RPMI8226 (cell line): Measurements from ENCODE around the gene LRRC8D.
"Not testable (repeated sequence)": the region's sequence is repeated elsewhere in the genome, so short reads cannot be mapped to it uniquely, and the experiment has no call there.

Experiments used
- DNase-seq: peaks from one replicate; pipeline ENCODE4 v3.0.0-alpha.2; 2015

Gene LRRC8D

DNA sequence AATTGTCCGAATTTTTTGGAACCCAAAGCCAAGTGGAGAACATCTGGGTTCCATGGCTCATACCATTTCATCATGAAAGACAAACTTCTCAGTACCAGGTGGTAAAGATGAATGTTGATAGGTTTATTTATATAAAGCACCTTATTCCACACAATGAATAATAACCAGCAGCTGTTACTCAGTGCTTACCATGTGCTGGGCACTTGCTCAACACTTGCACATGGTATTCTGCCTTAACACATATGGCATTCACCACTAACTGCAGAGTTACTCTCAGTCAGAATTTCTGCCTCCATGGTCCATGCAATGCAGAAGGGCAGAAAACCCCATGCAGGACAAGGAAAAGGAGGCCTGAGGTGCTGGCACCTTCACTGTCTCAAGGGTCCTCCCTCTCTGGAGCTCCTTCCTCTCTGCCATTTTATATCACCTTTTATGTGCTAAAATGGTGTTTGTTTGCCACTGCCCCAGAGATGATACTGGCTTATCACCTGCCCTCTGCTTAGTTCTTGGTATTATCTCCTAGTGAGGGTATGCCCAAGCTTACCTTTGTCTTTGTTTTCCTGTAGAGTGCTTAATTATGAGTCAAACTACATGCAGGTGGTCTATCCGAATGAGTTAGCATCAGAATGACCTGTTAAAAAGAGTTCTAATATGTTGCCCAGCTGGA, 97.4 kb downstream of the LRRC8D start:
- DNase-seq = no peak

DNA sequence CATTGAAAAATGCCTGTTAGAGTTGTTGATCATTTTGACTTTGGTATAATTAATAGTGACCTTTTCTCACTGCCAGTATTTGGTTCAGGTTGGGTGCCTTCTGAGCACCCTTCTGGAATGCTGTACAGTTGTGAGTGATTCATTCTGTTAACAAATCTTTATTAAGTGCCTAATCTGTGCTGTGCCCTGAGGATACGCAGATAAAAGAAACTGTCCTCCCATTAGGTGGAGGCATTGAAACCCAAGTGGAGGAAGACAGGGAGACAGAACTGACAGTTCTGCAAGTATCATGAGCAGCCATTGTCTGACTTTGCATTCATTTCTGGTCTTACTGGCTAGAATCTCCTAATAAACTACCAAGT, 97.9 kb downstream of the LRRC8D start:
- DNase-seq = no peak

- DNase-seq = no peak
Measured at GRCh38 chr1:89919174-89919573, 98.3 kb downstream of the LRRC8D start.

GRCh38 chr1:89922911-89923310, 102.1 kb downstream of the LRRC8D start:
- no peak for DNase-seq

- no peak for DNase-seq
Measured at GRCh38 chr1:89923517-89923916, 102.7 kb downstream of the LRRC8D start.

DNA sequence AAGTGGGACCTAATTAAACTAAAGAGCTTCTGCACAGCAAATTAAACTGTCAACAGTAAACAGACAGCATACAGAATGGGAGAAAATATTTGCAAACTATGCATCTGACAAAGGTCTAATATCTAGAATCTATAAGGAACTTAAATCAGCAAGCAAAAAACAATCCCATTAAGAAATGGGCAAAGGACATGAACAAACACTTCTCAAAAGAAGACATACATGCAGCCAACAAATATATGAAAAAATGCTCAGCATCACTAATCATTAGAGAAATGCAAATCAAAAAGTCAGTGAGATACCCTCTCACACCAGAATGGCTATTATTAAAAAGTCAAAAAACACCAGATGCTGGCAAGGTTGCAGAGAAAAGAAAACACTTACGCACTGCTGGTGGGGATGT, 103.2 kb downstream of the LRRC8D start:
- not testable (repeated sequence) for DNase-seq

DNA sequence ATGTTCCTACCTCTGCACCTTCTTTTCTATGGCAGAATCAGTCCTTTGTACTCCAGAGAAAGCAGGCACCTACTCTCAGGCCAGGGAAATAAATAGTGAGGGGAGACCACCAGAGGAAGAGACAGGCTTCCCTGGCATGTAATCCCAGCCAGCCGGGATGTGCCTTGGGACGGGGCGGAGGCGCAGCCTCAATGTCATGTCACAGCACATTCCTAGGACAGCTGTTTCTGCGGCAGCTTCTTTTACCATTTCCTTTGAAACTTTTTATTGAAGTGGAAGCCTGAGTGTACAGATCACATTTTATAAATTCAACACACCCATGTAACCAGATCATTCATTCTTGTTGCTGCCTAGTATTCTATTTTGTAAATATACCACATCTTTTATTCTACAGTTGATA, 106.2 kb downstream of the LRRC8D start:
- no peak for DNase-seq

DNA sequence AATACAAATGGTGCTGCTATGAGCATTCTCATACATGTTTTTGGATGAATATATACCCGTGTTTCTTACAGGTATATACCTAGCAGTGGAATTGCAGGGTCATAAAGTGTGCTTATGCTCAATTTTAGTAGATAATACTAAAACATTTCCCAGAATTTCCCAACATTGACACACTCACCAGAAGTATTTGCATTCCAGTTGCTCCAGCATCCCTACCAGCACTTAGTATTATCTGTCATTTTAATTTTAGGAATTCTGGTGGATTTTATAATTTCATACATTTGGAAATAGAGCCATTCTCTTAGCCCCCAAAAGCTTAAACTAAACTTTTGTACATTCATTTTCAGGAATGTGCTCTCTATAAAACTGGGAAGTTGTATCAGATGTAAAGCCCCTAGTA, 106.6 kb downstream of the LRRC8D start:
- no peak for DNase-seq

GRCh38 chr1:89928506-89928905, 107.7 kb downstream of the LRRC8D start:
- no peak for DNase-seq

GRCh38 chr1:89929467-89930063, 108.7 kb downstream of the LRRC8D start:
- no peak for DNase-seq

GRCh38 chr1:89930579-89930978, 109.7 kb downstream of the LRRC8D start:
- DNase-seq = no peak

- no peak for DNase-seq
Measured at GRCh38 chr1:89931964-89932363, 111.1 kb downstream of the LRRC8D start.

- DNase-seq = no peak
Measured at GRCh38 chr1:89932598-89933364, 111.9 kb downstream of the LRRC8D start.

- DNase-seq = no peak
Measured at GRCh38 chr1:89934461-89934860, 113.6 kb downstream of the LRRC8D start.

DNA sequence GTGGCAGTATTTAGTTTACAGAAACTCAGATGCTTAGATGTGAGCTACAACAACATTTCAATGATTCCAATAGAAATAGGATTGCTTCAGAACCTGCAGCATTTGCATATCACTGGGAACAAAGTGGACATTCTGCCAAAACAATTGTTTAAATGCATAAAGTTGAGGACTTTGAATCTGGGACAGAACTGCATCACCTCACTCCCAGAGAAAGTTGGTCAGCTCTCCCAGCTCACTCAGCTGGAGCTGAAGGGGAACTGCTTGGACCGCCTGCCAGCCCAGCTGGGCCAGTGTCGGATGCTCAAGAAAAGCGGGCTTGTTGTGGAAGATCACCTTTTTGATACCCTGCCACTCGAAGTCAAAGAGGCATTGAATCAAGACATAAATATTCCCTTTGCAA, 114.4 kb downstream of the LRRC8D start:
- no peak for DNase-seq

GRCh38 chr1:89936694-89937093, 115.9 kb downstream of the LRRC8D start:
- DNase-seq = no peak

DNA sequence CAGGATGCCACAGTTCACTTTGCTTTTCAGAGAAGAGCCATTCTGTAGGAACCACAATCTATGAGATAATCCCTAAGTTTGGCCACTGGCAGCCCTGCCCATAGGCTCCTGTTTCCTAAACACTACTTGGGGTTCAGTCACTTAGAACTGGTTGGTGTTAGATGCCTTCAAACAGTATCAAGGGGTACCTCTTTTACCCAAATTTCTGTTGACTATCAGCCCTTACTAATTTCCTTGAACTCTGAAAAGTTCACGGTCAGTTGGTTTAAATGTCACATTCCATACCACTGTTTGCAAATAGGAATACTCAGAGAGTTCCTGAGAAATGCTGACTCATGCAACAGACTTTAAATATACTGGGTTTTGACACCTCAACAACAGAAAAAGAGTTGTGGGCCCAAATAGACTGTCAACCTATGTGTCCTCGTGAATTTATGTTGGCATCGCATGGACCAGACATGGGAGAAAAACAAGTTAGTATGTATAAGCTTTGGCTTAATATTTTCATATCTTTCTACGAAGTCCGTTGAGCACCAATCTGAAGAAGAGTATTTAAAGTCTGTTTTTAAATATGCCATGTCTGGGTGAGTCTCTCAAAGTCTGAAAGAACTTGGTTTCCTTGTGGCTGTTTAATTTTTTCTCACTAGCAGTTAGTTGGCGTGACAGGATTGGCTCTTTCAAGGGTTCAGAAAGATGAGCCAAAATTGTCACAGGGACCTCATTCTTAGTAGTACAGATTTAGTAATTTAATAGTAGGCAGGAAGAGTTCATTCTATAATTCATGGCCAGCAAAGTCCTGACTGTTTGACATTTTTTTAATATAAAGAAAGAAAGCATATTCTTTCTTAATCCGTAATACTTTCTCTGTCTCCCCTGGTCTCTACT, 117.6 kb downstream of the LRRC8D start:
- DNase-seq = no peak

GRCh38 chr1:89939059-89939570, 118.3 kb downstream of the LRRC8D start:
- no peak for DNase-seq

DNA sequence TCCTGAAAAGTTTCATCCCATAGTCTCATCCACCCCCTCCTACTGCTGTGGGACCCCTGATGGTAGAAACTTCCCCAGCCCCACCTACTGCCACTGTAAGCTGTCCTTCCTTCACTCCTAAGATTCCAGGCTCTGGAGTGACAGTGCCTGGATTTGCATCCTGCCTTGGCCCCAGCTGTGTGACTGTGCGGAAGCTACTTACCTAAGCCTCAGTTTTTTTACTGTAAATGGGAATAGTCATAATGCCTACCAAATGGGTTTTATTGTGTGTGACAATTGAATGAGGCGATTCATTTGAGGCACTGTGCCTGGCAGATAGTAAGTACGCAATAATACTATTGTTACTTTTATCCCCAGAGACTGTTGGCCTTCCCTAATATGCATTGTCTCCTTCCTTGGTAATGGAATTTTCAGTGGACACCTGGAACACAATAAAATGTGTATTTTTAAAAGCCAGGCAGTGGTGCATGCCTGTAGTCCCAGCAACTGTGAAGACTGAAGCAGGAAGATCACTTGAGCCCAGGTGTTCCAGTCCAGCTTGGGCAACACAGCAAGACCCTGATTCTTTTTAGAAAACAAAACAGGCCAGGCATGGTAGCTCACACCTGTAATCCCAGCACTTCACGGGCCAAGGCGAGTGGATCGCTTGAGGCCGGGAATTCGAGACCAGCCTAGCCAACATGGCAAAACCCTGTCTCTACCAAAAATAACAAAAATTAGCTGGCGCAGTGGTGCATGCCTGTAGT, 119.0 kb downstream of the LRRC8D start:
- DNase-seq = no peak

GRCh38 chr1:89941110-89941766, 120.4 kb downstream of the LRRC8D start:
- no peak for DNase-seq

DNA sequence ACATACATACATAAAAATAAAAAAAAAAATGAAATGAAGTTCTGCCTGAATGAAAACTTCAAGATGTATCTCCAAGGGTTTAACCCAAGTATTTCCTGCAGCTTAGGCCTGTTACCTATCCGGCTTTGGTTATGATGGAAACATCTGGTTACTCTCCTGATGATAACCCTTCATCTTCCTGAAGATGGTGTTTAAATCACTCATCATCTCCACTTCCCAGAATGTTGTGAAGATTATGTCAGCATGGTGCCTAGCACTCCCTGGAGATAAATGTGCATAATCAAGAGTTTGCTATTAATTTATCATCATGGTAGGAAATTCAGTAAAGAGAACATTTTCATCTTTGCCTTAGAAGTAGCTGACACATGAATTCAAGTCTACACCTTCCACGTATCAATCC, 121.2 kb downstream of the LRRC8D start:
- no peak for DNase-seq
